Stimulated activated CD8-positive, alpha-beta memory T cell treated with anti-CD3 and anti-CD28 coated beads, Interleukin-12 subunit alpha, Interleukin-12 subunit beta, amount 100 ng/mL, for 1 hour (primary cell): ENCODE measurements around the gene PLEKHA1.

Experiments
- DNase-seq: peaks from one replicate; pipeline ENCODE4 v3.0.0-alpha.2; 2020; ENCODE audit warnings: low read depth

Gene PLEKHA1

GRCh38 chr10:122347170-122347841, 27.2 kb upstream of the PLEKHA1 start:
- DNase-seq: no peak

- no peak for DNase-seq
These were observed 26.0 kb upstream of the PLEKHA1 start for GRCh38 chr10:122348512-122348911.

GRCh38 chr10:122348935-122349361, 25.6 kb upstream of the PLEKHA1 start:
- DNase-seq: no peak

GRCh38 chr10:122349758-122350369, 24.6 kb upstream of the PLEKHA1 start:
- DNase-seq: no peak

- DNase-seq: no peak
These were observed 23.6 kb upstream of the PLEKHA1 start for GRCh38 chr10:122350893-122351292.

GRCh38 chr10:122352817-122353525, 21.5 kb upstream of the PLEKHA1 start:
- DNase-seq: no peak

GRCh38 chr10:122354383-122354782, 20.1 kb upstream of the PLEKHA1 start:
- no peak for DNase-seq

- DNase-seq: no peak
These were observed 16.8 kb upstream of the PLEKHA1 start for GRCh38 chr10:122357685-122358084.

GRCh38 chr10:122359621-122360020, 14.9 kb upstream of the PLEKHA1 start:
- no peak for DNase-seq

GRCh38 chr10:122361046-122361445, 13.5 kb upstream of the PLEKHA1 start:
- DNase-seq: no peak

GRCh38 chr10:122362031-122362592, 12.4 kb upstream of the PLEKHA1 start:
- DNase-seq: no peak

GRCh38 chr10:122362621-122363020, 11.9 kb upstream of the PLEKHA1 start:
- DNase-seq: no peak

GRCh38 chr10:122363311-122363710, 11.2 kb upstream of the PLEKHA1 start:
- DNase-seq: no peak

- DNase-seq: no peak
These were observed 10.6 kb upstream of the PLEKHA1 start for GRCh38 chr10:122363722-122364463.

- no peak for DNase-seq
These were observed 5.8 kb upstream of the PLEKHA1 start for GRCh38 chr10:122368502-122369254.

GRCh38 chr10:122373108-122373507, 1.4 kb upstream of the PLEKHA1 start:
- no peak for DNase-seq

- DNase-seq: no peak
These were observed 787 bp upstream of the PLEKHA1 start for GRCh38 chr10:122373721-122374120.

- DNase-seq: peak; percentile 47
These were observed 561 bp downstream of the PLEKHA1 start for GRCh38 chr10:122374859-122375678.

GRCh38 chr10:122375679-122376160, 1.2 kb downstream of the PLEKHA1 start:
- DNase-seq: no peak

GRCh38 chr10:122376364-122376961, 2.0 kb downstream of the PLEKHA1 start:
- no peak for DNase-seq
